Breast epithelium (tissue), 3 donors: ENCODE results near the gene TJAP1.

Experiments
- CTCF ChIP-seq, 3 donors: fragments of 450-650 bp; IDR thresholded peaks; one replicate each; pipeline ENCODE4 v1.5.1; 2016 to 2017; ENCODE audit warnings: antibody characterized with exemption in 3 of 3, mild to moderate bottlenecking in 3 of 3, moderate library complexity in 3 of 3
- POLR2A ChIP-seq: fragments of 450-650 bp; IDR thresholded peaks from one replicate; pipeline ENCODE4 v1.6.1; 2016; ENCODE audit warnings: antibody characterized with exemption, mild to moderate bottlenecking, moderate library complexity

- TF ChIP-seq CTCF (IDR thresholded peaks at IDR 0.05) (no peak), POLR2A (no peak)
Measured at GRCh38 chr6:43436577-43437282, 40.6 kb upstream of the TJAP1 start.
